ENCODE data around the gene YKT6. TPM values are rescaled to one million over a fixed set of nuclear protein-coding genes. Genes with fewer than 3 reads are reported as not detected.

The YKT6 gene
- total and polyA plus RNA-seq, 4 donors, result 28.4 to 82.1 (median 55.9) TPM

- Histone ChIP-seq H3K4me1 (ENCODE audit: control insufficient read depth in 5 of 5, insufficient read depth in 5 of 5, low read length in 5 of 5) (peaks cover 0 to 5% (median 0%) of the 10 kb centered on the region in 5 donors), H3K9me3 (ENCODE audit: control insufficient read depth in 4 of 4, insufficient read depth in 3 of 4, low read length in 3 of 4) (peaks cover 0 to 11% (median 0%) of the 10 kb centered on the region in 4 donors), H3K27me3 (ENCODE audit: control insufficient read depth in 3 of 3, insufficient read depth in 3 of 3, low read length in 2 of 3) (peaks cover 0 to 10% (median 2%) of the 10 kb centered on the region in 3 donors), H3K36me3 (ENCODE audit: control insufficient read depth in 4 of 4, insufficient read depth in 4 of 4, low read length in 4 of 4) (no peaks in the 10 kb centered on the region), H3K4me3 (no peak overlapping the region), H3K27ac (ENCODE audit: low read depth in 1 of 2, low read length in 1 of 2) (no peak overlapping the region), H3K9ac (ENCODE audit: insufficient read depth in 1 of 2, low read length in 2 of 2) (no peak overlapping the region)
- ATAC-seq (ENCODE audit: insufficient read depth, low FRiP score), result no peak
- no peak for DNase-seq
- no peak for TF ChIP-seq CTCF (IDR thresholded peaks at IDR 0.05; ENCODE audit: control extremely low read depth, extremely low read depth)
- WGBS, 2 donors, result 66 to 70% methylated on average over 5 of the region's 5 CpGs
Observed at GRCh38 chr7:44223362-44224079, 22.7 kb downstream of the YKT6 start.

GRCh38 chr7:44224080-44224973 is 23.5 kb downstream of the YKT6 start:
- no peak overlapping the region for H3K27ac ChIP-seq (ENCODE audit: low read depth in 1 of 2, low read length in 1 of 2)
- 67 to 80% methylated on average over 17 to 18 of the region's 18 CpGs for WGBS, 2 donors
- DNase-seq (no peak), ATAC-seq (ENCODE audit: insufficient read depth, low FRiP score) (no peak)
- H3K9ac ChIP-seq (ENCODE audit: insufficient read depth in 1 of 2, low read length in 2 of 2), result no peak overlapping the region
- H3K36me3 ChIP-seq (ENCODE audit: control insufficient read depth in 4 of 4, insufficient read depth in 4 of 4, low read length in 4 of 4), result no peaks in the 10 kb centered on the region
- H3K9me3 ChIP-seq (ENCODE audit: control insufficient read depth in 4 of 4, insufficient read depth in 3 of 4, low read length in 3 of 4), result peaks cover 0 to 5% (median 0%) of the 10 kb centered on the region in 4 donors
- H3K27me3 ChIP-seq (ENCODE audit: control insufficient read depth in 3 of 3, insufficient read depth in 3 of 3, low read length in 2 of 3), result peaks cover 0 to 10% (median 2%) of the 10 kb centered on the region in 3 donors
- TF ChIP-seq CTCF (IDR thresholded peaks at IDR 0.05; ENCODE audit: control extremely low read depth, extremely low read depth), result no peak
- no peak overlapping the region for H3K4me3 ChIP-seq
- peaks cover 0 to 5% (median 0%) of the 10 kb centered on the region in 5 donors for H3K4me1 ChIP-seq (ENCODE audit: control insufficient read depth in 5 of 5, insufficient read depth in 5 of 5, low read length in 5 of 5)

- no peak overlapping the region for H3K4me3 ChIP-seq
- peaks cover 0 to 6% (median 1%) of the 10 kb centered on the region in 5 donors for H3K4me1 ChIP-seq (ENCODE audit: control insufficient read depth in 5 of 5, insufficient read depth in 5 of 5, low read length in 5 of 5)
- no peaks in the 10 kb centered on the region for H3K36me3 ChIP-seq (ENCODE audit: control insufficient read depth in 4 of 4, insufficient read depth in 4 of 4, low read length in 4 of 4)
- H3K9ac ChIP-seq (ENCODE audit: insufficient read depth in 1 of 2, low read length in 2 of 2), result no peak overlapping the region
- H3K9me3 ChIP-seq (ENCODE audit: control insufficient read depth in 4 of 4, insufficient read depth in 3 of 4, low read length in 3 of 4), result no peaks in the 10 kb centered on the region
- TF ChIP-seq CTCF (IDR thresholded peaks at IDR 0.05; ENCODE audit: control extremely low read depth, extremely low read depth), result no peak
- ATAC-seq (ENCODE audit: insufficient read depth, low FRiP score) (no peak), DNase-seq (no peak)
- 64 to 83% methylated on average over 10 of the region's 10 CpGs for WGBS, 2 donors
- no peak overlapping the region for H3K27ac ChIP-seq (ENCODE audit: low read depth in 1 of 2, low read length in 1 of 2)
- peaks cover 0 to 10% (median 2%) of the 10 kb centered on the region in 3 donors for H3K27me3 ChIP-seq (ENCODE audit: control insufficient read depth in 3 of 3, insufficient read depth in 3 of 3, low read length in 2 of 3)
Observed at GRCh38 chr7:44224974-44225565, 24.3 kb downstream of the YKT6 start.

Measured in lung (tissue), 12 donors.